GF-D8 (cell line): ENCODE data around the gene LIN9.

Experiments
- DNase-seq: peaks from one replicate; lab custom pipeline; 2025; lab: John Stamatoyannopoulos, UW

LIN9 gene

DNA sequence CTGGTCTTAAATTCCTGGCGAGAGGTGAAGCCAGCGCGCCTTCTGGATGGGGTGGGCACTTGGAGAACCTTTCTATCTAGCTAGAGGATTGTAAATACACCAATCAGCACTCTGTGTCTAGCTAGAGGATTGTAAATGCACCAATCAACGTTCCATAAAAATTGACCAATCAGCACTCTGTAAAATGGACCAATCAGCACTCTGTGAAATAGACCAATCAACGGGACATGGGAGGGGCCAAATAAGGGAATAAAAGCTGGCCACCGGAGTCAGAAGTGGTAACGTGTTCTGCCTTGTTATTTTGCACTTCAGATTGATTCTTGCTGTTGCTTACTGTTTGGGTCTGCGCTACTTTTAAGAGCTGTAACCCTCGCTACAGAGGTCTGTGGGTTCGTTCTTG, 12.0 kb upstream of the LIN9 start:
- no peak for DNase-seq

GRCh38 chr1:226318471-226318870, 9.5 kb upstream of the LIN9 start:
- DNase-seq, result no peak

- DNase-seq, result no peak
Measured at GRCh38 chr1:226314055-226314454, 5.1 kb upstream of the LIN9 start.

- no peak for DNase-seq
Measured at GRCh38 chr1:226312065-226312464, 3.1 kb upstream of the LIN9 start.

- DNase-seq, result no peak
Measured at GRCh38 chr1:226311376-226311775, 2.4 kb upstream of the LIN9 start.

- peak; percentile 17 for DNase-seq
Measured at GRCh38 chr1:226310637-226311195, 1.8 kb upstream of the LIN9 start.

DNA sequence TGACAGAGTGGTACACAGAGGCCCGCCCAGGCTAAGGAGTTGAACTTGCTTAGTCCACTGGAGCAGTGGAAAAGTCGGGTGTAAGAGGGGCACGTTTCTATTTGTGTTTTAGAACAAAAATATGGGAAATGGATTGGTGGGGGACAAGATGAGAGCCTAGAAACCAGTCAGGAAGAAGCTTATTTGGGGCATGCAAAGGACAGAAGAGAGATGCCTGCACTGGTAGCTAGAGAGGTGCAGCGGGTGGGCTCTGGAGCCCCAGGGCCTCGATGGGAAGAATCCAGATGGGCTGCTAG, 1.2 kb upstream of the LIN9 start:
- no peak for DNase-seq

DNA sequence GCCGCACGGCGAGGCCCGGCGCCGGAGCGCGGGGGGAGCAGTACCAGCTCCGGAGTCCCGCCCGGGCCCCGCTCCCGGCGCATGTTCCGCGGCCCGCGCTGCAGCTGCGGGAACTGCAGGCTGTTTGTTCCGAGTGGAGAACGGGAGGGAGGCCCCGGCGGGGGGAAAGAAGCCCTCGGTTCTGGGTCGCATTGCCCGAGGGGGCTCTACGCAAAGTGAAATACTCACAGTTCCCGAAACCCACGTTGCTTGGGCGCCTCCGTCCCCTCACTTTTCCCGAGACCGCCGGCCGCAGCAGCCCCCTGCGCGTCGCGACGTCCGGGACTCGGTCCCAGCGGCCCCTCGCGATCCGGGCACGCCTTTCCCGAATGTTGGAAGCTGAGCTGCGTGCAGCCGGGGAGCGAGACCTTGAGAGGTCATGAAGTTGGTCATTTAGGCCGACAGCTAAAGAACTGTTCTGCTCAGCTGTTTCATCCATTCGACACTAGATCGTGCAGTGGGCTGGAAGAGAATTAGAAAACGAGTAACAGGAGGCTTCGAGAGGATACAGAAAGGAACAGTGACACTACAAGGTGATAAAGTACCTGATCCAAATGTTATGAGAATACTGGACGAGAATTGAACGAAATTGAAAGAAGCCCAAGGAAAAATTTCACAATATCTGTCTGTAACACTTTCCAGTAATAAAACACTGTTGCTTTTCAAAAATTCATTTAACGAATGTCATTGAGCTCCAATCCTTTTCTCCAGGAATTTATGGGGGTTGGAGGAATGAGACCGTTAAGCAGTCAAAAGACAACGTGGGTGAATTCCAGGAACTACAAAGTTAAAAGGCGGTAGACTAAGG, 657 bp upstream of the LIN9 start:
- DNase-seq, result peak; percentile 54

- DNase-seq, result no peak
Measured at GRCh38 chr1:226308166-226308722, 720 bp downstream of the LIN9 start.

DNA sequence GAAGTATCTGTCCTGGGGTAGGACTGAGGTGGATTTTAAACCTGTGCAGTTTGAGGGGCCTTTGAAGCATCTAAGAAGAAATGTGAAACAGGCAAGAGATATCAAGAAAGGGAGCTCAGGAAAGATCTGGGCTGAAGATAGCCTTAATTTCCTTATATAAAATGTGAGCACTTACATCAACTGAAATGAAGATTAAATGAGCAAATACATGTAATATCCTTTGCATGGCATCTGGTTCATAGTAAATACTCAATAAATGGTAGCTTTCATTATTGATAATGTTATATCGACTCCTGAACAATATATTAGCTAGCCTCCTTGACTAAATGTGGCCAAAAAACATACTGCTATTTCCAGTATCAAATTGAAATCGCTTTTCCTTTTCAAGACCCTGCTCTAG, 2.5 kb downstream of the LIN9 start:
- no peak for DNase-seq

DNA sequence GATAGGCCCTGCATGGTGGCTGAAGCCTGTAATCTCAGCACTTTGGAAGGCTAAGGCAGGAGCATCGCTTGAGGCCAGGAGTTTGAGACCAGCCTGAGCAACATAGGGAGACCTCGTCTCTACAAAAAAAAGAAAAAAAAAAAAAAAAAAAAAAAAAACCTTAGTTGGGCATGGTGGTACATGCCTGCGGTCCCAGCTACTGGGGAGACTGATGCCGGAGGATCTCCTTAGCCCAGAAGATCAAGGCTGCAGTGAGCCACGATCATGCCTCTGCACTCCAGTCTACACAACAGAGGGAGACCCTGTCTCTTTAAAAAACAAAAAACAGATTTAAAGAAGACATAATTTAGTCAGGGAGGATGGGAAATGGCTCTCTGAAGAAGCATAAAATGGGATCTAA, 3.8 kb downstream of the LIN9 start:
- DNase-seq, result no peak

- DNase-seq, result no peak
Measured at GRCh38 chr1:226304291-226304955, 4.5 kb downstream of the LIN9 start.

GRCh38 chr1:226302731-226303130, 6.2 kb downstream of the LIN9 start:
- DNase-seq, result no peak

DNA sequence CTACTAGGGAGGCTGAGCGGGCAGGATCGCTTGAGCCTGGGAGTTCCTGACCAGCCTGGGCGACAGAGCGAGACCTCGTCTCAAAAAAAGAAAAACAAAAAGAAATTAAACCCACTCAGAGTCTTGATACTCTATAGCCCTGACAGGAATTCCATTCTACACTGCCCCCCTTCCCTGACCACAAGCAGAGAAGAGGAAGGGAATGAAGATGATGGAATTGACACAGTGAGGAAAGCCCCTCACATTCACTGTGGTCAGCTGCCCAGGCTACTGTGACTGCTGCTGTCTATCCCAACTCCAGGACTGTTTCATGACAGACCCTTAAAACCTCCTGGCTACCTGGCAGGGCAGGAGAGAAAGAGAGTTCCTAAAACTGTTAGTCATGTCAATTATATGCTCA, 12.1 kb downstream of the LIN9 start:
- DNase-seq, result no peak

- no peak for DNase-seq
Measured at GRCh38 chr1:226293553-226293920, 15.4 kb downstream of the LIN9 start.

GRCh38 chr1:226292874-226293552, 16.0 kb downstream of the LIN9 start:
- DNase-seq, result no peak

DNA sequence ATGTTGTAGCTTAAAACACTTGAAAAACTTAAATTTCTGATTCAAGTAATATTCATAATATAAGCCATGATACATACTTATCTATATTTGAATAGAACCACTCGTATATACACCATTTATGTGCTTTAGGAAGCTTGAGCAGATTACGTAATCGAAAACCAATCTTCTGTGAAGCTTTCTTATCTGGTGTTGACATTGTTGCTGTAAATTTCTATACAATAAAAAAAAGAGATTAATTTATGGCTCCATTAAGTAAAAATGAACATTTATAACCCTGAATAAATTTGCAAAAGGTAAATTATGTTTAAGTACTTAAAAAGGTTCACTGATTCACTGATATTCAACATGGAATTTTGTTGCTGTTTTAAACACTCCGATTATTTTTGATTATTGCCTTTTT, 21.4 kb downstream of the LIN9 start:
- DNase-seq, result no peak

GRCh38 chr1:226281058-226281457, 27.9 kb downstream of the LIN9 start:
- DNase-seq, result no peak

DNA sequence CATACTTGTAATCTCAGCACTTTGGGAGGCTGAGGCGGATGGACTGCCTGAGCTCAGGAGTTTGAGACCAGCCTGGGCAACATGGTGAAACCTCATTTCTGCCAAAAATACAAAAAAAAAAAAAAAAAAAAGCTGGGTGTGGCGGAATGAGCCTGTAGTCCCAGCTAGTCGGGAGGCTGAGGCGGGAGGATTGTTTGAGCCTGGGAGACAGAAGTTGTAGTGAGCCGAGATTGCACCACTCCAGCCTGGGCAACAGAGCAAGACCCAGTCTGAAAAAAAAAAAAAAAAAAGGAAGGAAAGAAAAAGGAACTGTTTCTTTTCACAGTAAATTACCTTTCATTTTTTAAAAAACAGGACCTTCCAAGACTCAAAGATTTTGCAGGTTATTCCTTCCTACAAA, 29.5 kb downstream of the LIN9 start:
- no peak for DNase-seq

DNA sequence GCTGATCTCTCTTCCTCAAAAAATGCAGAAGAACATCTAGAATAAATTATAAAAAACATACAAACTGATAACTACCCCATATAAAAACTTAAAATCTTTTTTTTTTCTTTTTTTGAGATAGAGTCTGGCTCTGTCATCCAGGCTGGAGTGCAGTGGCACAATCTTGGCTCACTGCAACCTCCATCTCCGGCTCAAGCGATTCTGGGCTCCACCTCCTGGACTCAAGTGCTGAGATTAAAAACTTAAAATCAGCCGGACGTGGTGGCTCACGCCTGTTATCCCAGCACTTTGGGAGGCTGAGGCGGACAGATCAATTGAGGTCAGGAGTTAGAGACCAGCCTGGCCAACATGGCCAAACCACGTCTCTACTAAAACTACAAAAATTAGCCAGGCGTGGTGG, 31.1 kb downstream of the LIN9 start:
- no peak for DNase-seq

DNA sequence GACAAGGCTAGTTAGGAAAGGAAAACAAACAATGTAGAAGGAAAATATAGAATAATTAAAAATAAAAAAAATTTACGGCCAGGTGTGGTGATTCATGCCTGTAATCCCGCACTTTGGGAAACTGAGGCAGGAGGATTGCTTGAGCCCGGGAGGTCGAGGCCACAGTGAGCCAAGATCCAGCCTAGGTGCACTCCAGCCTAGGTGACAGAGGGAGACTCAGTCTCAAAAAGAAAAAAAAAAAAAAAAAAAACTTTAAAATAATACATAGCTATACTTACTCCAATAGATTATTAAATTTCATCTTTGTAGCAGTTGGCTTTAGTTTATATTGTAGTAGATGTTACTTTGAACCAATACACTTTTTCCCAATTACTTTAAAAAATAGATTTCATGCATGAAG, 32.0 kb downstream of the LIN9 start:
- DNase-seq, result no peak

DNA sequence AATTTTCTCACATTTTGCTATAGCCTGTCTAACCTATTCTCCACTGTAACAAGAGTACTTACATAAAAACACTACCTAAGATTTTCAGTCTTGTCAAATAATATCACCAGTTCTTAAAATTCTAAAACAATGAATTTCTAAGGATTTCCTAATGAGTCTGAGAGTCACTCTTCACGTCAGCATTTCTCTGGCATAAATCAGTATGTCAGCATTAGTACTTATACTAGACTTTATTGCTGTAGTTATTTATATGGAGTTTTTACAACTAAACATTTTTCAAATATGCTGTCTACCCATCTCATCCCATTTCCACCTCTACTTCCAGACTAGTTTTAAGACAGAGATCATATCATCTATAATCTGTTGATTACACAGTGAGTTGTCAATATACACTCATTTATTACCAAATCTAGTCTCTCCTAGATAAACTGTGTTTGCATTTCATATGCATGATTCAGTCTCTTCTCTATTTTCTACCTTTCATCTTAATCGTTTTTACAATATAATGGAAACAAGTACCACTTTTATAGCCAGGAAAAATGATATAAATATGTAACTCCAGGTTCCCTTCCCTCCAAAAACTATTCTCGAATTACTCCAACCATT, 32.8 kb downstream of the LIN9 start:
- no peak for DNase-seq
